ENCODE results near the gene CNN1. TPM values are rescaled to one million over a fixed set of nuclear protein-coding genes. Genes with fewer than 3 reads are reported as not detected.

CNN1 gene
- polyA plus RNA-seq, 2 of the 4 experiments (the other 2 are of a cell fraction), result 0.62 to 0.96 TPM

GRCh38 chr19:11574689-11575088 lies 36.0 kb downstream of the CNN1 start:
- no peak overlapping the region for H3K4me3 ChIP-seq
- FAIRE-seq (no peak), DNase-seq (ENCODE audit: low read depth in 1 of 2, low spot score in 1 of 2) (no peak), ATAC-seq (no peak)
- H3K4me1 ChIP-seq, result no peaks in the 10 kb centered on the region
- ChIA-PET CTCF (interaction anchor here (1.0 kb wide), 2 partner anchors 12 to 13 kb away, joined by 3 to 4 read pairs; no protein-coding TSS in a partner anchor), POLR2A (no interaction called here)
- TF ChIP-seq, protein P1, sequence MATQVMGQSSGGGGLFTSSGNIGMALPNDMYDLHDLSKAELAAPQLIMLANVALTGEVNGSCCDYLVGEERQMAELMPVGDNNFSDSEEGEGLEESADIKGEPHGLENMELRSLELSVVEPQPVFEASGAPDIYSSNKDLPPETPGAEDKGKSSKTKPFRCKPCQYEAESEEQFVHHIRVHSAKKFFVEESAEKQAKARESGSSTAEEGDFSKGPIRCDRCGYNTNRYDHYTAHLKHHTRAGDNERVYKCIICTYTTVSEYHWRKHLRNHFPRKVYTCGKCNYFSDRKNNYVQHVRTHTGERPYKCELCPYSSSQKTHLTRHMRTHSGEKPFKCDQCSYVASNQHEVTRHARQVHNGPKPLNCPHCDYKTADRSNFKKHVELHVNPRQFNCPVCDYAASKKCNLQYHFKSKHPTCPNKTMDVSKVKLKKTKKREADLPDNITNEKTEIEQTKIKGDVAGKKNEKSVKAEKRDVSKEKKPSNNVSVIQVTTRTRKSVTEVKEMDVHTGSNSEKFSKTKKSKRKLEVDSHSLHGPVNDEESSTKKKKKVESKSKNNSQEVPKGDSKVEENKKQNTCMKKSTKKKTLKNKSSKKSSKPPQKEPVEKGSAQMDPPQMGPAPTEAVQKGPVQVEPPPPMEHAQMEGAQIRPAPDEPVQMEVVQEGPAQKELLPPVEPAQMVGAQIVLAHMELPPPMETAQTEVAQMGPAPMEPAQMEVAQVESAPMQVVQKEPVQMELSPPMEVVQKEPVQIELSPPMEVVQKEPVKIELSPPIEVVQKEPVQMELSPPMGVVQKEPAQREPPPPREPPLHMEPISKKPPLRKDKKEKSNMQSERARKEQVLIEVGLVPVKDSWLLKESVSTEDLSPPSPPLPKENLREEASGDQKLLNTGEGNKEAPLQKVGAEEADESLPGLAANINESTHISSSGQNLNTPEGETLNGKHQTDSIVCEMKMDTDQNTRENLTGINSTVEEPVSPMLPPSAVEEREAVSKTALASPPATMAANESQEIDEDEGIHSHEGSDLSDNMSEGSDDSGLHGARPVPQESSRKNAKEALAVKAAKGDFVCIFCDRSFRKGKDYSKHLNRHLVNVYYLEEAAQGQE (IDR thresholded peaks at IDR 0.05), result no peak
- no peak for TF ChIP-seq HMGXB4 (CRISPR knock-in tag; IDR thresholded peaks at IDR 0.05; ENCODE audit: borderline replicate concordance)
- TF ChIP-seq ESRRA (IDR thresholded peaks at IDR 0.05; ENCODE audit: borderline replicate concordance, low read length), result no peak
- TF ChIP-seq JUN (IDR thresholded peaks at IDR 0.05), result no peak
- no peak for TF ChIP-seq HOXA7 (CRISPR knock-in tag; IDR thresholded peaks at IDR 0.05)
- TF ChIP-seq ZFP36 (IDR thresholded peaks at IDR 0.05; ENCODE audit: borderline replicate concordance, partially characterized antibody), result no peak
- TF ChIP-seq BHLHE40 (IDR thresholded peaks at IDR 0.05; ENCODE audit: low read depth, low read length), result no peak
- TF ChIP-seq TFCP2L1 (CRISPR knock-in tag; IDR thresholded peaks at IDR 0.05), result no peak
- no peak for TF ChIP-seq CTCF (IDR thresholded peaks at IDR 0.05)
- no peak for TF ChIP-seq HES2 (IDR thresholded peaks at IDR 0.05)
- no peak for TF ChIP-seq CHD2 (IDR thresholded peaks at IDR 0.05; ENCODE audit: low read length, partially characterized antibody)
- no peak for TF ChIP-seq E2F6 (IDR thresholded peaks at IDR 0.05; ENCODE audit: borderline replicate concordance, low read depth)
- no peak overlapping the region for H3K27ac ChIP-seq
- 78% methylated on average over 2 of the region's 9 CpGs for WGBS (ENCODE audit: missing lambda C conversion rate)
- no peaks in the 10 kb centered on the region for H3K9me3 ChIP-seq
- H3K4me2 ChIP-seq, result no peak overlapping the region

DNA sequence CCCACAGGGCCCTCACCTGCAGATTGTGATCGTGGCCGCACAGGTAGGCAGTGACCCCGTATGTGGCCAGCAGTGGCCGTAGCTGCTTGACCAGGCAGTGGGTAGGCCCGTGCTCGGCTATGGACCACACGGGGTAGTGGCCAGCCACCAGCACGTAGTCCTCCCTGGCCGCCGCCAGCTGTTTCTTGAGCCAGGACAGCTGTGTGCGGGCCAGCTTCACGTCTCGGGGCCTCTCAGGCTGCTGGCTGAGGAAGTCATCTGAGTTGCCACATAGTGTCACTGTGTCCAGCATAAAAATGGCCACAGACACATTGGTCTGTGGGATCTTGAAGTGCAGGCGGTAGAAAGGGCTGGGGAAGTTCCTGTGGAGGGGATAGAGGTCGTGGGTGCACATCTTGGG lies 37.6 kb downstream of the CNN1 start:
- no peak for TF ChIP-seq POLR2A (IDR thresholded peaks at IDR 0.05; ENCODE audit: low read length)
- TF ChIP-seq NR3C1 (IDR thresholded peaks at IDR 0.05), result no peak
- TF ChIP-seq ATOH8 (CRISPR knock-in tag; IDR thresholded peaks at IDR 0.05; ENCODE audit: low read depth), result no peak
- no peak for TF ChIP-seq TFCP2L1 (CRISPR knock-in tag; IDR thresholded peaks at IDR 0.05)
- no peak for TF ChIP-seq RFX5 (IDR thresholded peaks at IDR 0.05)
- TF ChIP-seq, protein P1 (IDR thresholded peaks at IDR 0.05), result no peak
- no peak for TF ChIP-seq ZC3H11A (IDR thresholded peaks at IDR 0.05)
- TF ChIP-seq HDAC2 (IDR thresholded peaks at IDR 0.05), result no peak
- TF ChIP-seq, protein P2, sequence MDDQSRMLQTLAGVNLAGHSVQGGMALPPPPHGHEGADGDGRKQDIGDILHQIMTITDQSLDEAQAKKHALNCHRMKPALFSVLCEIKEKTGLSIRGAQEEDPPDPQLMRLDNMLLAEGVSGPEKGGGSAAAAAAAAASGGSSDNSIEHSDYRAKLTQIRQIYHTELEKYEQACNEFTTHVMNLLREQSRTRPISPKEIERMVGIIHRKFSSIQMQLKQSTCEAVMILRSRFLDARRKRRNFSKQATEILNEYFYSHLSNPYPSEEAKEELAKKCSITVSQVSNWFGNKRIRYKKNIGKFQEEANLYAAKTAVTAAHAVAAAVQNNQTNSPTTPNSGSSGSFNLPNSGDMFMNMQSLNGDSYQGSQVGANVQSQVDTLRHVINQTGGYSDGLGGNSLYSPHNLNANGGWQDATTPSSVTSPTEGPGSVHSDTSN (IDR thresholded peaks at IDR 0.05), result no peak
- no peak for TF ChIP-seq KDM5A (IDR thresholded peaks at IDR 0.05)
- TF ChIP-seq EHF (CRISPR knock-in tag; IDR thresholded peaks at IDR 0.05), result no peak
- no peak for FAIRE-seq
- Histone ChIP-seq H3K27ac (no peak overlapping the region), H3K4me1 (no peaks in the 10 kb centered on the region), H3K9me3 (no peaks in the 10 kb centered on the region), H3K4me2 (no peak overlapping the region), H3K4me3 (no peak overlapping the region)
- ChIA-PET POLR2A (no interaction called here), CTCF (interaction anchor here (0.8 kb wide), 1 partner anchor 9 kb away, joined by 4 read pairs; no protein-coding TSS in a partner anchor)
- no peak for DNase-seq (ENCODE audit: low read depth in 1 of 2, low spot score in 1 of 2)
- 0 out of 6 replicates have a peak, but pooled peaks of 1 of the 2 experiments have one; percentile 10 for ATAC-seq
- 80% methylated on average over 15 of the region's 15 CpGs for whole genome bisulfite sequencing (ENCODE audit: missing lambda C conversion rate)

All from A549 (cell line).